ENCODE measurements around the gene AMFR. TPM values are rescaled to one million over a fixed set of nuclear protein-coding genes. Genes with fewer than 3 reads are reported as not detected.
A peak's percentile ranks its signal among the peaks of the same experiment; 100 is the strongest.

The AMFR gene
- total RNA-seq, 1 donor from 2014 or later: 65.4 TPM

GRCh38 chr16:56362706-56363105 is 62.6 kb downstream of the AMFR start:
- peaks cover 4% of the 10 kb centered on the region for H3K4me1 Mint-ChIP-seq (ENCODE audit: unreplicated experiment)
- no peaks in the 10 kb centered on the region for H3K27me3 Mint-ChIP-seq
- H3K36me3 Mint-ChIP-seq: peaks cover 10% of the 10 kb centered on the region
- H3K4me3 Mint-ChIP-seq: no peak overlapping the region
- H3K9me3 Mint-ChIP-seq: no peaks in the 10 kb centered on the region
- DNase-seq (ENCODE audit: extremely low spot score, unreplicated experiment): peak; percentile 51
- TF ChIP-seq CTCF (conservative IDR thresholded peaks at IDR 0.05): no peak
- no peak overlapping the region for H3K27ac Mint-ChIP-seq

GRCh38 chr16:56362057-56362655 is 63.2 kb downstream of the AMFR start:
- no peak overlapping the region for H3K4me3 Mint-ChIP-seq
- DNase-seq (ENCODE audit: extremely low spot score, unreplicated experiment): peak; percentile 58
- H3K9me3 Mint-ChIP-seq: no peaks in the 10 kb centered on the region
- TF ChIP-seq CTCF (conservative IDR thresholded peaks at IDR 0.05): no peak
- H3K27ac Mint-ChIP-seq: no peak overlapping the region
- peaks cover 7% of the 10 kb centered on the region for H3K4me1 Mint-ChIP-seq (ENCODE audit: unreplicated experiment)
- H3K27me3 Mint-ChIP-seq: no peaks in the 10 kb centered on the region
- peaks cover 5% of the 10 kb centered on the region for H3K36me3 Mint-ChIP-seq

- peaks cover 4% of the 10 kb centered on the region for H3K36me3 Mint-ChIP-seq
- TF ChIP-seq CTCF (conservative IDR thresholded peaks at IDR 0.05): no peak
- peaks cover 21% of the 10 kb centered on the region for H3K4me1 Mint-ChIP-seq (ENCODE audit: unreplicated experiment)
- H3K9me3 Mint-ChIP-seq: no peaks in the 10 kb centered on the region
- no peak overlapping the region for H3K27ac Mint-ChIP-seq
- H3K4me3 Mint-ChIP-seq: no peak overlapping the region
- H3K27me3 Mint-ChIP-seq: no peaks in the 10 kb centered on the region
- DNase-seq (ENCODE audit: extremely low spot score, unreplicated experiment): peak; percentile 49
Measured at GRCh38 chr16:56360117-56361008, 65.0 kb downstream of the AMFR start.

- peaks cover 21% of the 10 kb centered on the region for H3K4me1 Mint-ChIP-seq (ENCODE audit: unreplicated experiment)
- TF ChIP-seq CTCF (conservative IDR thresholded peaks at IDR 0.05): no peak
- no peaks in the 10 kb centered on the region for H3K9me3 Mint-ChIP-seq
- DNase-seq (ENCODE audit: extremely low spot score, unreplicated experiment): peak; percentile 61
- no peak overlapping the region for H3K4me3 Mint-ChIP-seq
- peak overlapping the region; percentile 31 for H3K27ac Mint-ChIP-seq
- H3K36me3 Mint-ChIP-seq: peaks cover 4% of the 10 kb centered on the region
- H3K27me3 Mint-ChIP-seq: no peaks in the 10 kb centered on the region
Measured at GRCh38 chr16:56357765-56358322, 67.5 kb downstream of the AMFR start.

- Mint-ChIP-seq H3K4me3 (peak overlapping the region; percentile 83), H3K36me3 (peaks cover under 1% of the 10 kb centered on the region), H3K9me3 (no peaks in the 10 kb centered on the region), H3K4me1 (ENCODE audit: unreplicated experiment) (peaks cover 21% of the 10 kb centered on the region), H3K27me3 (no peaks in the 10 kb centered on the region), H3K27ac (peak overlapping the region; percentile 85)
- no peak for TF ChIP-seq CTCF (conservative IDR thresholded peaks at IDR 0.05)
- DNase-seq (ENCODE audit: extremely low spot score, unreplicated experiment): peak; percentile 65
Measured at GRCh38 chr16:56357241-56357764, 68.0 kb downstream of the AMFR start.
